Endodermal cell (in vitro differentiated cells): Measurements from ENCODE around the gene ADORA1. TPM values are rescaled to one million over a fixed set of nuclear protein-coding genes. Genes with fewer than 3 reads are reported as not detected.
A peak's percentile ranks its signal among the peaks of the same experiment; 100 is the strongest.

Source experiments
- DNase-seq: peaks from one replicate; pipeline ENCODE4 v3.0.0-alpha.2; 2017
- H3K27ac ChIP-seq: 2 replicates; pipeline ENCODE4 v1.5.1; 2013; ENCODE audit warnings: mild to moderate bottlenecking, low read depth, low read length, moderate library complexity
- H3K27me3 ChIP-seq: 2 replicates; pipeline ENCODE4 v1.6.1; 2013; ENCODE audit warnings: mild to moderate bottlenecking, low read length, moderate library complexity; ENCODE audit not compliant: insufficient read depth, control insufficient read depth, poor library complexity, severe bottlenecking
- H3K36me3 ChIP-seq: 2 replicates; pipeline ENCODE4 v1.7.0; 2013; ENCODE audit warnings: mild to moderate bottlenecking, low read length, moderate library complexity; ENCODE audit not compliant: control insufficient read depth, insufficient read depth
- H3K4me1 ChIP-seq: one replicate; pipeline ENCODE4 v1.7.0; 2013; ENCODE audit warnings: low read length; ENCODE audit not compliant: control insufficient read depth, insufficient read depth
- H3K4me3 ChIP-seq: 2 replicates; pipeline ENCODE4 v1.5.1; 2013; ENCODE audit warnings: mild to moderate bottlenecking, low read length, moderate library complexity
- H3K9ac ChIP-seq: 2 replicates; pipeline ENCODE4 v1.6.1; 2013; ENCODE audit warnings: mild to moderate bottlenecking, low read length, moderate library complexity; ENCODE audit not compliant: poor library complexity, severe bottlenecking; ENCODE audit errors: extremely low read depth
- H3K9me3 ChIP-seq: 2 replicates; pipeline ENCODE4 v1.6.1; 2013; ENCODE audit warnings: mild to moderate bottlenecking, low read length, moderate library complexity; ENCODE audit not compliant: control insufficient read depth
- H3K27ac Mint-ChIP-seq: 2 replicates; pipeline ENCODE4 v1.8.0; 2020; ENCODE audit warnings: mixed read lengths
- H3K27me3 Mint-ChIP-seq: 2 replicates; pipeline ENCODE4 v1.8.0; 2021; ENCODE audit warnings: mild to moderate bottlenecking, mixed read lengths; ENCODE audit not compliant: insufficient read depth
- H3K36me3 Mint-ChIP-seq: 2 replicates; pipeline ENCODE4 v1.8.0; 2020; ENCODE audit warnings: low read depth, mixed read lengths
- H3K4me1 Mint-ChIP-seq: 2 replicates; pipeline ENCODE4 v1.8.0; 2020; ENCODE audit warnings: mixed read lengths
- H3K4me3 Mint-ChIP-seq: 2 replicates; pipeline ENCODE4 v1.8.0; 2020; ENCODE audit warnings: mild to moderate bottlenecking, moderate library complexity, mixed read lengths
- H3K9me3 Mint-ChIP-seq: 2 replicates; pipeline ENCODE4 v1.8.0; 2020; ENCODE audit warnings: mild to moderate bottlenecking, mixed read lengths
- WGBS, 2 experiments: methylation state at CpG; one replicate each; pipeline versions ENCODE4 v1.1.5 to v1.1.7; 2013; ENCODE audit warnings: missing lambda C conversion rate in 2 of 2, mixed read lengths in 1 of 2; ENCODE audit not compliant: insufficient coverage in 1 of 2, insufficient read length in 1 of 2; 5-methylcytosine and 5-hydroxymethylcytosine counted together
- total RNA-seq, 2 donors: library from RNA; stranded (reverse); fragmentation: NEBNext Ultra II Directional in 1 of 2; extraction: Animal tissue kit (Norgen Biotek cat#: 25700) in 1 of 2; gene quantifications; 2 replicates in 1 of 2; 3 replicates in 1 of 2; pipeline ENCODE4 v1.2.1, GENCODE V29; 2021
- TF ChIP-seq, protein P1 (sequence below): fragments of 200-600 bp; sonication (generic); conservative IDR thresholded peaks from 2 replicates; pipeline ENCODE4 v1.5.0; 2021; ENCODE audit warnings: antibody characterized with exemption, mild to moderate bottlenecking

Gene ADORA1
- total RNA-seq, 2 donors from 2014 or later: 2.0 to 2.1 TPM

DNA sequence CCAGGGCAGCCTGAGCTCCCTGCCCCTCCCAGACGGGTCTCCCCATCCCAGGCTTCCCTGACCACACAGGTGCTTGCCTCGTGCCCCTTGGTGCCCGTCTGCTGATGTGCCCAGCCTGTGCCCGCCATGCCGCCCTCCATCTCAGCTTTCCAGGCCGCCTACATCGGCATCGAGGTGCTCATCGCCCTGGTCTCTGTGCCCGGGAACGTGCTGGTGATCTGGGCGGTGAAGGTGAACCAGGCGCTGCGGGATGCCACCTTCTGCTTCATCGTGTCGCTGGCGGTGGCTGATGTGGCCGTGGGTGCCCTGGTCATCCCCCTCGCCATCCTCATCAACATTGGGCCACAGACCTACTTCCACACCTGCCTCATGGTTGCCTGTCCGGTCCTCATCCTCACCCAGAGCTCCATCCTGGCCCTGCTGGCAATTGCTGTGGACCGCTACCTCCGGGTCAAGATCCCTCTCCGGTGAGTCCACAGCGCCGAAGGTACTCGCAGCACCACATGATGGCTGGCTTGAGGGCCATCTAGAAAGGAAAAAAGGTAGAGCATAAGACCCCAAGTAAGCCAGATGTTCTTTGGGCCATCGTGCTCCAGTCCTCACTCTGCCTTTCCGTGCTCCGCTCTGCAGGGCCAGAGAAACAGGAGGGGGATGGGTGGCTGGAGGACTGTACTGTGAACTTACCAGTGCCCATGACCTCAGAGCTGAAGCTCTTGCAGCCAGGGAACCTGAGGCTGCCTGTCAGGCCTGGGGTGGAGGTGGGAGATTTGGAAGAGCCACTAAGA, 1.4 kb downstream of the ADORA1 start:
- DNase-seq: peak; percentile 45
- Histone ChIP-seq H3K36me3 (no peaks in the 10 kb centered on the region), H3K27ac (no peak overlapping the region), H3K9ac (no peak overlapping the region), H3K27me3 (peaks cover 8% of the 10 kb centered on the region), H3K4me1 (peaks cover 11% of the 10 kb centered on the region), H3K9me3 (no peaks in the 10 kb centered on the region), H3K4me3 (peak overlapping the region; percentile 86)
- TF ChIP-seq, protein P1, sequence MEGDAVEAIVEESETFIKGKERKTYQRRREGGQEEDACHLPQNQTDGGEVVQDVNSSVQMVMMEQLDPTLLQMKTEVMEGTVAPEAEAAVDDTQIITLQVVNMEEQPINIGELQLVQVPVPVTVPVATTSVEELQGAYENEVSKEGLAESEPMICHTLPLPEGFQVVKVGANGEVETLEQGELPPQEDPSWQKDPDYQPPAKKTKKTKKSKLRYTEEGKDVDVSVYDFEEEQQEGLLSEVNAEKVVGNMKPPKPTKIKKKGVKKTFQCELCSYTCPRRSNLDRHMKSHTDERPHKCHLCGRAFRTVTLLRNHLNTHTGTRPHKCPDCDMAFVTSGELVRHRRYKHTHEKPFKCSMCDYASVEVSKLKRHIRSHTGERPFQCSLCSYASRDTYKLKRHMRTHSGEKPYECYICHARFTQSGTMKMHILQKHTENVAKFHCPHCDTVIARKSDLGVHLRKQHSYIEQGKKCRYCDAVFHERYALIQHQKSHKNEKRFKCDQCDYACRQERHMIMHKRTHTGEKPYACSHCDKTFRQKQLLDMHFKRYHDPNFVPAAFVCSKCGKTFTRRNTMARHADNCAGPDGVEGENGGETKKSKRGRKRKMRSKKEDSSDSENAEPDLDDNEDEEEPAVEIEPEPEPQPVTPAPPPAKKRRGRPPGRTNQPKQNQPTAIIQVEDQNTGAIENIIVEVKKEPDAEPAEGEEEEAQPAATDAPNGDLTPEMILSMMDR: no peak
- H3K4me1 Mint-ChIP-seq: peaks cover 27% of the 10 kb centered on the region
- H3K9me3 Mint-ChIP-seq: no peaks in the 10 kb centered on the region
- H3K27me3 Mint-ChIP-seq: peaks cover 45% of the 10 kb centered on the region
- H3K36me3 Mint-ChIP-seq: no peaks in the 10 kb centered on the region
- H3K4me3 Mint-ChIP-seq: peak overlapping the region; percentile 63
- H3K27ac Mint-ChIP-seq: no peak overlapping the region
- WGBS, 2 experiments: 91 to 92% methylated on average over 25 to 29 of the region's 29 CpGs

DNA sequence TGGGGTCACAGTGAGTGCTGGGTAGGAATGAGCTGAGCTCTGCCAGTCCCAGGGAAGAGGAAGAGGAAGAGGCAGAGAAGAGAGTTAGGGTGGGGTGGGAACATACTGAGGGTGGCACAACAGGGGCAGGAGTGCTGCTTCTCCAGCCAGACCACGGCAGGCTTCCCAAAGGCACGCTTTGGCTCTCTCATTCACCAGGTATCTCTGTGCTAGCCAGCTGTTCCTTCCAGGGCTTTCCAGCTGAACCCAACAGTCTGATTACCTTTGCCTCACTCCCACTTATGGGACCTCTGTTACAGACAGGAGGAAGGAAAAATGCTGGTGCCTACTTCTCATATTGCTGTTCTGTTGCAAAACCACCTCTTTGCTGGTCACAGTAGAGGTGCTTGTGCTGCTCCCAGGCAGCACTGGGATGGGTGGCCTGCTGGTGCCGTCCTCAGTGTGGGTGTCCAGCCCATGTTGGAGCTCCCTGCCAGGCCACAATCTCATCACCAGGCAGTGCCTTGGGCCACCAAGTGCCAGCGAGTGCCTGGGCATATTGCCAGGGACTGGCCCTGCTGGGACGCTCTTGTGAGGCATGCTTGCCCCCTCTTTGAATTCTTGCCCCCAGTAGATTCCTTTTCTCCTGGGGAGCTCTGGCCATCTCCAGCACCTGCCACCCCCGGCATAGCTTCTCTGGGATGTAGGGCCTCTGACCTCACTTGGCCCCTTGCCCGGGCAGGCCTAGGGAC, 2.1 kb downstream of the ADORA1 start:
- H3K4me1 ChIP-seq: peaks cover 11% of the 10 kb centered on the region
- Mint-ChIP-seq H3K36me3 (no peaks in the 10 kb centered on the region), H3K4me1 (peaks cover 31% of the 10 kb centered on the region), H3K4me3 (no peak overlapping the region), H3K27ac (no peak overlapping the region), H3K27me3 (peaks cover 40% of the 10 kb centered on the region), H3K9me3 (no peaks in the 10 kb centered on the region)
- H3K36me3 ChIP-seq: no peaks in the 10 kb centered on the region
- peak; percentile 39 for DNase-seq
- H3K4me3 ChIP-seq: no peak overlapping the region
- no peaks in the 10 kb centered on the region for H3K9me3 ChIP-seq
- peaks cover 6% of the 10 kb centered on the region for H3K27me3 ChIP-seq
- H3K27ac ChIP-seq: no peak overlapping the region
- TF ChIP-seq, protein P1: no peak
- H3K9ac ChIP-seq: no peak overlapping the region
- 94 to 100% methylated on average over 3 to 7 of the region's 7 CpGs for WGBS, 2 experiments

DNA sequence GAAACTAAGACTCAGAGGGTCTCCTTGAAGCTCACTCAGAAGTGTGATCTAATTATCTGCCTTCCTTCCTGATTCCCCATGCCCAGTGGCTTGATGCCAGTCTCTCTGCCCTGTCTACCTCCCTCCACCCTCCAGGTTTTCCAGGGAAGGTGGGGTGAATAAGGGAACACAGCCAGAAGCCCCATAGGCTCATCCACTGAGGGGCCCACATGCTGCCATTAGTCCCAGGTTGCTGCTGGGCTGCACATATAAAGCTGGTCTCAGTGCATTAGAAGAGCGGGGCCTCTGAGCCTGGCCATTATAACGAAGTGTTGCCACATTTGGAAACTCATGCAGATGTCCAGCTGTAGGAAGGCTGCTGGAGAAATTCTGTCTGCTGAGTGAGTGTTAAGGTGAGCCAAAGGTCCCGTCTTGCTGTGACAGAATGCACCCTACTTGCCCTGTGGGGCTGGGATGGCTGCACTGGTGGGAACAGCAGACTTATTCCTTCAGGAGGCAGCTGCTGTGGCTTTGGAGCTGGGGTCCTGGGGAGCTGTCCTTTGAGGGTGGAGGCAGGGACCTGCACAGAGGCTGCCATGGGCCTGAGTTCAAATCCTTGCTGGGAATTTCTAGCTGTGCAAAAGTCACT, 2.9 kb downstream of the ADORA1 start:
- Mint-ChIP-seq H3K9me3 (no peaks in the 10 kb centered on the region), H3K4me3 (no peak overlapping the region), H3K27me3 (peaks cover 32% of the 10 kb centered on the region), H3K27ac (no peak overlapping the region), H3K36me3 (no peaks in the 10 kb centered on the region), H3K4me1 (peaks cover 31% of the 10 kb centered on the region)
- no peaks in the 10 kb centered on the region for H3K27me3 ChIP-seq
- TF ChIP-seq, protein P1: no peak
- no peaks in the 10 kb centered on the region for H3K9me3 ChIP-seq
- H3K36me3 ChIP-seq: no peaks in the 10 kb centered on the region
- H3K4me1 ChIP-seq: peaks cover 11% of the 10 kb centered on the region
- H3K4me3 ChIP-seq: no peak overlapping the region
- WGBS, 2 experiments: 95 to 97% methylated on average over 3 of the region's 3 CpGs
- H3K9ac ChIP-seq: no peak overlapping the region
- peak; percentile 28 for DNase-seq
- no peak overlapping the region for H3K27ac ChIP-seq
